G401 (cell line): ENCODE measurements around the gene SIX1. TPM values are rescaled to one million over a fixed set of nuclear protein-coding genes. Genes with fewer than 3 reads are reported as not detected.
A peak's percentile ranks its signal among the peaks of the same experiment; 100 is the strongest.

Experiments
- DNase-seq: peaks from one replicate; pipeline ENCODE4 v3.0.0-alpha.2; 2015; ENCODE audit warnings: low spot score
- in situ Hi-C: cut with HindIII; loops from 2 replicates; pipeline ENCODE4 v1.10.0; 2016; ENCODE audit warnings: low sequenced_read_pairs, mixed read lengths
- total RNA-seq: library from RNA; depleted of rRNA; stranded (reverse); fragments of >200 nt; shearing (Covaris generic); gene quantifications from 2 replicates; pipeline ENCODE4 v1.2.3, GENCODE V29; 2014; rRNA removed

Gene SIX1
- 0.31 and 0.58 TPM in 2 replicates for total RNA-seq

GRCh38 chr14:60648934-60649874 is at the start of gene SIX1:
Gene SIX1, minus strand, starts transcription at chr14:60649477. Its CDS starts 288 bp downstream, at chr14:60649189.
- DNase-seq, result peak; percentile 33
- in situ Hi-C loops, result no loop called here

- no peak for DNase-seq
- in situ Hi-C loops, result no loop called here
Measured at GRCh38 chr14:60695327-60695726, 46.0 kb upstream of the SIX1 start.

GRCh38 chr14:60691383-60692113 is 42.3 kb upstream of the SIX1 start:
- no peak for DNase-seq
- in situ Hi-C loops, result no loop called here

GRCh38 chr14:60686865-60687264 is 37.6 kb upstream of the SIX1 start:
- no peak for DNase-seq
- in situ Hi-C loops, result no loop called here

GRCh38 chr14:60684203-60684602 is 34.9 kb upstream of the SIX1 start:
- no peak for DNase-seq
- in situ Hi-C loops, result no loop called here

GRCh38 chr14:60681271-60681670 is 32.0 kb upstream of the SIX1 start:
- in situ Hi-C loops, result no loop called here
- DNase-seq, result no peak

- in situ Hi-C loops, result no loop called here
- no peak for DNase-seq
Measured at GRCh38 chr14:60680511-60680910, 31.2 kb upstream of the SIX1 start.

- DNase-seq, result no peak
- in situ Hi-C loops, result no loop called here
Measured at GRCh38 chr14:60679566-60680258, 30.4 kb upstream of the SIX1 start.

GRCh38 chr14:60677701-60678100 is 28.4 kb upstream of the SIX1 start:
- in situ Hi-C loops, result no loop called here
- DNase-seq, result no peak

GRCh38 chr14:60670989-60671388 is 21.7 kb upstream of the SIX1 start:
- in situ Hi-C loops, result no loop called here
- DNase-seq, result no peak

GRCh38 chr14:60668431-60669112 is 19.3 kb upstream of the SIX1 start:
- DNase-seq, result no peak
- in situ Hi-C loops, result no loop called here

GRCh38 chr14:60665177-60665550 is 15.9 kb upstream of the SIX1 start:
- in situ Hi-C loops, result no loop called here
- DNase-seq, result no peak

- no peak for DNase-seq
- in situ Hi-C loops, result no loop called here
Measured at GRCh38 chr14:60662982-60663381, 13.7 kb upstream of the SIX1 start.

GRCh38 chr14:60661721-60662120 is 12.4 kb upstream of the SIX1 start:
- no peak for DNase-seq
- in situ Hi-C loops, result no loop called here

- in situ Hi-C loops, result loop anchor here (10.0 kb wide), 1 partner anchor 366 kb away; no protein-coding TSS in a partner anchor
Measured at GRCh38 chr14:60658909-60659585, 9.8 kb upstream of the SIX1 start.

GRCh38 chr14:60658211-60658690 is 9.0 kb upstream of the SIX1 start:
- in situ Hi-C loops, result loop anchor here (10.0 kb wide), 1 partner anchor 367 kb away; no protein-coding TSS in a partner anchor
- no peak for DNase-seq

More at GRCh38 chr14:60658909-60659585, 9.8 kb upstream of the SIX1 start:
- DNase-seq, result no peak

- DNase-seq, result no peak
- in situ Hi-C loops, result loop anchor here (10.0 kb wide), 1 partner anchor 367 kb away; no protein-coding TSS in a partner anchor
Measured at GRCh38 chr14:60657456-60658210, 8.4 kb upstream of the SIX1 start.
